ENCODE results near the gene C19orf67.
"Not testable (repeated sequence)": the region's sequence is repeated elsewhere in the genome, so short reads cannot be mapped to it uniquely, and the experiment has no call there.

C19orf67 gene

DNA sequence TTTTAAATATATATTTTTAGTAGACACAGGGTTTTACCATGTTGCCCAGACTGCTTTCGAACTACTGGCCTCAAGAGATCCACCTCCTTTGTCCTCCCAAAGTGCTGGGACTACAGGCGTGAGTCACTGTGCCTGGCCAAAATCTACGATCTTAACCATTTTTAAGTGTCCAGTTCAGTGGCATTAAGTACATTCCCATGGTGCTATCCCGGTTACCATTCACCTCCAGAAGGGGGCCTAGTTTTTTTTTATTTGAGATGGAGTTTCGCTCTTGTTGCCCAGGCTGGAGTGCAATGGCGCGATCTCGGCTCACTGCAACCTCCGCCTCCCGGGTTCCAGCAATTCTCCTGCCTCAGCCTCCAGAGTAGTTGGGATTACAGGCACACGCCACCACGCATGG lies 50.4 kb downstream of the C19orf67 start:
- not testable (repeated sequence) for H3K4me3 ChIP-seq (ENCODE audit: low read length); DNase-seq (ENCODE audit: low read depth)
- TF ChIP-seq, protein P1, sequence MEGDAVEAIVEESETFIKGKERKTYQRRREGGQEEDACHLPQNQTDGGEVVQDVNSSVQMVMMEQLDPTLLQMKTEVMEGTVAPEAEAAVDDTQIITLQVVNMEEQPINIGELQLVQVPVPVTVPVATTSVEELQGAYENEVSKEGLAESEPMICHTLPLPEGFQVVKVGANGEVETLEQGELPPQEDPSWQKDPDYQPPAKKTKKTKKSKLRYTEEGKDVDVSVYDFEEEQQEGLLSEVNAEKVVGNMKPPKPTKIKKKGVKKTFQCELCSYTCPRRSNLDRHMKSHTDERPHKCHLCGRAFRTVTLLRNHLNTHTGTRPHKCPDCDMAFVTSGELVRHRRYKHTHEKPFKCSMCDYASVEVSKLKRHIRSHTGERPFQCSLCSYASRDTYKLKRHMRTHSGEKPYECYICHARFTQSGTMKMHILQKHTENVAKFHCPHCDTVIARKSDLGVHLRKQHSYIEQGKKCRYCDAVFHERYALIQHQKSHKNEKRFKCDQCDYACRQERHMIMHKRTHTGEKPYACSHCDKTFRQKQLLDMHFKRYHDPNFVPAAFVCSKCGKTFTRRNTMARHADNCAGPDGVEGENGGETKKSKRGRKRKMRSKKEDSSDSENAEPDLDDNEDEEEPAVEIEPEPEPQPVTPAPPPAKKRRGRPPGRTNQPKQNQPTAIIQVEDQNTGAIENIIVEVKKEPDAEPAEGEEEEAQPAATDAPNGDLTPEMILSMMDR (conservative IDR thresholded peaks at IDR 0.05; ENCODE audit: low read depth, low read length), result peak; percentile 10

DNA sequence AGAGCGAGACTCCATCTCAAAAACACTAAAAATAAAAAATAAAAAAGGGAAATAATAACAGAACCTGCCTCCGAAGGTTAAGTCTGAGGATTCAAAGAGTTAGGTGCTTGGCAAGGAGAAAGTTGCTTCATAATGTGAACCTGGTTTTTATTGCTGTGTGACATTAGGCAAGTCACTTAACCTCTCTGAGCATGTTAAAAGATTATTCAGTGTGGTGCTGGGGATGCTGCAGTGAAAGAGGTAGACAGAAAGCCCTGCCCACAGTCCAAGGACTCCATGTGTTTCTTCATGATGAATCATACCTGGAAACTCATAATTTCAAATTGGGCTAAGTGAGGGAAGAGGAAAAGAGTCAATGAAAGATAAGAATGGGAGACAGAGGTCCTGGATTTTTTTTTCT lies 51.6 kb downstream of the C19orf67 start:
- H3K4me3 ChIP-seq (ENCODE audit: low read length), result no peak overlapping the region
- TF ChIP-seq, protein P1 (conservative IDR thresholded peaks at IDR 0.05; ENCODE audit: low read depth, low read length), result no peak
- DNase-seq (ENCODE audit: low read depth), result no peak

DNA sequence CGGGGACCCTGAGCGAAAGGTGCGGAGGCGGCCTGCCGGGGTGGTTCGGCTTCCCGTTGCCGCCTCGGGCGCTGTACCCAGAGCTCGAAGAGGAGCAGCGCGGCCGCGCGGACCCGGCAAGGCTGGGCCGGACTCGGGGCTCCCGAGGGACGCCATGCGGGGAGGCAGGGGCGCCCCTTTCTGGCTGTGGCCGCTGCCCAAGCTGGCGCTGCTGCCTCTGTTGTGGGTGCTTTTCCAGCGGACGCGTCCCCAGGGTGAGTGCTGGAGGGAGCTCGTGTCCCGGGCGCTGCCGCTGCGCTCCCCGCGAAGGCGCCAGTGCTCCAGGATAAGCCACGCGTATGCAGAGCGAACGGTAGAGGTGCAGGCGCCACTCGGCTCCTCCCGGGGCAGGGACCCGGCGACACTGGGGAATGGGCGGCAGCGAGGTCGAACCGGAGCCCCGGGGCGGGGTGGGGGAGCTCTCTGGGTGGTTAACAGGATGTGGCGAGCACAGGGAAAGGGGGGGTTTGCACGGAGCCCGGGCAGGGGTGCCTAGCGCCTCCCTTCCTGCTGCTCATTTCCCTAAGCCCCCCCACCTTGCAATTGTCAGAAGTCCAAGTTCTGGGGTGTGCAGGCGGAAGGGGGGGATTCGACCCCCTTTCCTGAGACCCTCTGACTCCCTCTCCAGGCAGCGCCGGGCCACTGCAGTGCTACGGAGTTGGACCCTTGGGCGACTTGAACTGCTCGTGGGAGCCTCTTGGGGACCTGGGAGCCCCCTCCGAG lies 53.7 kb downstream of the C19orf67 start, which contains the start of gene IL27RA:
IL27RA (plus strand) TSS at position 44 of the 762 bp plus-strand sequence; CDS start at position 155, 111 bp downstream.
- TF ChIP-seq, protein P1 (conservative IDR thresholded peaks at IDR 0.05; ENCODE audit: low read depth, low read length), result peak; percentile 75
- DNase-seq (ENCODE audit: low read depth), result no peak
- peak within 1 kb of the TSS; percentile 58 for H3K4me3 ChIP-seq (ENCODE audit: low read length)
